Testis (tissue), 2 donors: ENCODE measurements around the gene PAXIP1.

Experiments used
- POLR2A ChIP-seq: fragments of 450-650 bp; IDR thresholded peaks from one replicate; pipeline ENCODE4 v1.6.1; 2017; ENCODE audit warnings: antibody characterized with exemption, mild to moderate bottlenecking, moderate library complexity
- TF ChIP-seq, protein P1 (sequence below), 3 experiments: fragments of 450-650 bp in 2 of 3; fragments of 200-600 bp in 1 of 3; sonication (generic) in 1 of 3; IDR thresholded peaks; one replicate each; pipeline ENCODE4 v1.5.1; 2016 to 2019; ENCODE audit warnings: antibody characterized with exemption in 3 of 3, mild to moderate bottlenecking in 2 of 3, moderate library complexity in 1 of 3

DNA sequence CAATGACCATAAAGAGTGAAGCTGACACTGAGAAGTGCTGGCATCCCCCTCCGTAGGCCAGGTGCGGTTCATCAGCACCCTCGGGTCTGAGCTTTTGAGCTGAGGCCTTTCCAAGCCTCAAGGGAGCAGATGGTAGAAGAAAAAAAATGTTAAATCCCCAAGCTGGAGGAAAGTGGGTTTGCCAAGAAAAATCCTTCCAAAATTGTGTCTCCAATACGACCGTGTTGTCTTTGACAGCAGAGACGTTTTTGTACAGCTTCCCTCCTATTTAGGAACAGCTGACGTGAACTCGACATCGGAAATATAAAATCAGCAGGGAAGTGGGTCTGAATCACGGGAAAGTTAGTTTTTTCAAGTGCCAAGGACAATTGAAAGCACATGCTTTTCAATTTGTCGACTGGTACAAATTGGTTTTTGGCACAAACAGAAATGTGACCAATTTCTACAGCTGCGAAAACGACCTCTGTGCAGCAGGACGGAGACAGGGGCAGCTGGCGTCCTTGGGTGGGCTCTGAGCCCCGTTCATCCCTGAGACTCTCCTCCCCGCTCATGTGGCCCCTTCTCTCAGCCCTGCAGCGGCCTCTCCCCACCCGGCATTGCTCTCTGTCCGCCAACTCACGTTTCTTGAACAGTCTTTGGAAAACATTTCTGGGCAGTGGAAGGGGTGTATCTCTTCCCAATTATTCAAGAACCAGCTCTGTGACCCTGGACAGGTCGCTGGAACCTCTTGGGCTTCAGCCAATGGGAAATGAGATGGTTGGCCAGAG, 89.9 kb downstream of the PAXIP1 start:
- TF ChIP-seq, protein P1, sequence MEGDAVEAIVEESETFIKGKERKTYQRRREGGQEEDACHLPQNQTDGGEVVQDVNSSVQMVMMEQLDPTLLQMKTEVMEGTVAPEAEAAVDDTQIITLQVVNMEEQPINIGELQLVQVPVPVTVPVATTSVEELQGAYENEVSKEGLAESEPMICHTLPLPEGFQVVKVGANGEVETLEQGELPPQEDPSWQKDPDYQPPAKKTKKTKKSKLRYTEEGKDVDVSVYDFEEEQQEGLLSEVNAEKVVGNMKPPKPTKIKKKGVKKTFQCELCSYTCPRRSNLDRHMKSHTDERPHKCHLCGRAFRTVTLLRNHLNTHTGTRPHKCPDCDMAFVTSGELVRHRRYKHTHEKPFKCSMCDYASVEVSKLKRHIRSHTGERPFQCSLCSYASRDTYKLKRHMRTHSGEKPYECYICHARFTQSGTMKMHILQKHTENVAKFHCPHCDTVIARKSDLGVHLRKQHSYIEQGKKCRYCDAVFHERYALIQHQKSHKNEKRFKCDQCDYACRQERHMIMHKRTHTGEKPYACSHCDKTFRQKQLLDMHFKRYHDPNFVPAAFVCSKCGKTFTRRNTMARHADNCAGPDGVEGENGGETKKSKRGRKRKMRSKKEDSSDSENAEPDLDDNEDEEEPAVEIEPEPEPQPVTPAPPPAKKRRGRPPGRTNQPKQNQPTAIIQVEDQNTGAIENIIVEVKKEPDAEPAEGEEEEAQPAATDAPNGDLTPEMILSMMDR (IDR thresholded peaks at IDR 0.05), result no peak
- no peak for TF ChIP-seq POLR2A
